Endothelial cell of umbilical vein (primary cell): Measurements from ENCODE around the gene CACNA2D3. TPM values are rescaled to one million over a fixed set of nuclear protein-coding genes. Genes with fewer than 3 reads are reported as not detected.

ENCODE experiments used
- BruUV-seq: library from RNA; stranded (reverse); fragments of 400-500 nt; replicated peaks from 2 replicates; lab custom pipeline; 2021; lab: Mats Ljungman, UMichigan
- CTCF ChIA-PET: fragments of 300-600, 350-600 bp; sonication (Branson Sonifier 250); formaldehyde crosslinking; loops from one replicate; lab custom pipeline; 2021; ENCODE audit warnings: antibody characterized with exemption, inconsistent platforms; lab: Charles Lee
- POLR2A ChIA-PET: fragments of 300-600, 350-600 bp; sonication (Branson Sonifier 250); formaldehyde crosslinking; loops from one replicate; lab custom pipeline; 2021; ENCODE audit warnings: antibody characterized with exemption, inconsistent platforms; lab: Charles Lee
- DNase-seq: peaks from one replicate; pipeline ENCODE4 v3.0.0-alpha.2; 2011; ENCODE audit warnings: low read depth, low spot score
- FAIRE-seq: peaks from 2 replicates; lab custom pipeline; 2011; peaks lifted over from hg19 to GRCh38; lab: Jason Lieb, UNC
- H2AFZ ChIP-seq: 2 replicates; pipeline ENCODE4 v1.6.0; 2012; ENCODE audit warnings: low read depth, low read length, control low read depth, inconsistent platforms
- H3K27ac ChIP-seq: 2 replicates; pipeline ENCODE4 v1.5.1; 2011; ENCODE audit warnings: low read depth, mild to moderate bottlenecking, control low read depth, low read length, moderate library complexity; ENCODE audit not compliant: insufficient read depth
- H3K27me3 ChIP-seq, 2 experiments: 2 replicates each; pipeline versions ENCODE4 v1.6.0 to v1.6.1; 2011; ENCODE audit warnings: low read length in 2 of 2, mixed read lengths in 1 of 2; ENCODE audit not compliant: control insufficient read depth in 2 of 2, insufficient read depth in 2 of 2
- H3K36me3 ChIP-seq, 2 experiments: 2 replicates in 1 of 2; 3 replicates in 1 of 2; pipeline ENCODE4 v1.5.1; 2011; ENCODE audit warnings: low read length in 2 of 2, mild to moderate bottlenecking in 1 of 2, moderate library complexity in 1 of 2; ENCODE audit not compliant: control insufficient read depth in 2 of 2, insufficient read depth in 2 of 2; ENCODE audit errors: extremely low read depth in 1 of 2
- H3K4me1 ChIP-seq: 3 replicates; pipeline ENCODE4 v1.5.1; 2011; ENCODE audit warnings: mild to moderate bottlenecking, low read length; ENCODE audit not compliant: control insufficient read depth, insufficient read depth; ENCODE audit errors: extremely low read depth
- H3K4me2 ChIP-seq: 2 replicates; pipeline ENCODE4 v1.6.1; 2011; ENCODE audit warnings: low read length, control low read depth, mixed read lengths; ENCODE audit not compliant: insufficient read depth
- H3K4me3 ChIP-seq, 3 experiments: fragments of 200-600 bp in 1 of 3; sonication (generic), shearing (Covaris generic) in 1 of 3; replicated peaks in 1 of 3; 2 replicates each; pipeline ENCODE4 v1.5.1; 2011 to 2016; ENCODE audit warnings: control low read depth in 3 of 3, low read length in 3 of 3, mild to moderate bottlenecking in 2 of 3, inconsistent platforms in 1 of 3, low read depth in 1 of 3, moderate library complexity in 1 of 3; ENCODE audit not compliant: insufficient read depth in 1 of 3
- H3K79me2 ChIP-seq: 2 replicates; pipeline ENCODE4 v1.6.0; 2012; ENCODE audit warnings: low read length, inconsistent platforms; ENCODE audit not compliant: control insufficient read depth, insufficient read depth
- H3K9ac ChIP-seq: replicated peaks from 2 replicates; pipeline ENCODE3; 2011; ENCODE audit warnings: low read length, control low read depth; ENCODE audit not compliant: insufficient read depth; ENCODE audit errors: extremely low read depth
- H3K9me1 ChIP-seq: replicated peaks from 3 replicates; pipeline ENCODE4 v1.6.0; 2011; ENCODE audit warnings: mild to moderate bottlenecking, low read length; ENCODE audit not compliant: control insufficient read depth, insufficient read depth; ENCODE audit errors: extremely low read depth
- H3K9me3 ChIP-seq: replicated peaks from 2 replicates; pipeline ENCODE4 v1.5.1; 2012; ENCODE audit warnings: low read length, inconsistent platforms; ENCODE audit not compliant: control insufficient read depth, insufficient read depth
- H4K20me1 ChIP-seq: replicated peaks from 2 replicates; pipeline ENCODE3; 2011; ENCODE audit warnings: mild to moderate bottlenecking, low read length; ENCODE audit not compliant: control insufficient read depth, insufficient read depth; ENCODE audit errors: extremely low read depth
- EZH2 ChIP-seq: IDR thresholded peaks from 2 replicates; pipeline ENCODE4 v1.6.1; 2012; ENCODE audit warnings: borderline replicate concordance, low read depth, mild to moderate bottlenecking, moderate library complexity, low read length, inconsistent platforms; ENCODE audit not compliant: severe bottlenecking
- FOS ChIP-seq: IDR thresholded peaks from 2 replicates; pipeline ENCODE4 v1.6.1; 2011; ENCODE audit warnings: mild to moderate bottlenecking, low read length, moderate library complexity, borderline replicate concordance; ENCODE audit not compliant: insufficient read depth
- GATA2 ChIP-seq: IDR thresholded peaks from 2 replicates; pipeline ENCODE4 v1.7.0; 2011; ENCODE audit warnings: low read depth, mild to moderate bottlenecking, moderate library complexity, mixed read lengths, low read length; ENCODE audit not compliant: insufficient read length, insufficient read depth
- JUN ChIP-seq: IDR thresholded peaks from 2 replicates; pipeline ENCODE4 v1.6.1; 2011; ENCODE audit warnings: borderline replicate concordance, low read depth; ENCODE audit not compliant: insufficient read length, insufficient read depth
- MYC ChIP-seq: IDR thresholded peaks from one replicate; pipeline ENCODE4 v1.6.1; 2011; ENCODE audit warnings: mild to moderate bottlenecking, low read depth, low read length
- POLR2A ChIP-seq: IDR thresholded peaks from 2 replicates; pipeline ENCODE4 v1.6.1; 2012; ENCODE audit warnings: low read depth, mild to moderate bottlenecking, control low read depth, low read length
- POLR2AphosphoS5 ChIP-seq: IDR thresholded peaks from 2 replicates; pipeline ENCODE4 v1.6.1; 2012; ENCODE audit warnings: low read depth, mild to moderate bottlenecking, control low read depth, low read length, moderate library complexity; ENCODE audit not compliant: insufficient read depth
- dilution Hi-C: fragments of 300-500 bp; cut with MboI; formaldehyde crosslinking; loops from one replicate; pipeline ENCODE4 v1.15.0; 2019; ENCODE audit warnings: low sequenced_read_pairs; ENCODE audit not compliant: extremely low pct_ligation_motif_present
- intact Hi-C: fragments of 100-400 bp; cut with micrococcal nuclease; formaldehyde crosslinking; loops from one replicate; pipeline ENCODE4 v1.10.0; 2022
- polyA plus RNA-seq, 4 experiments: library from polyadenylated mRNA; depleted of rRNA in 3 of 4; stranded (reverse) in 3 of 4; unstranded in 1 of 4; fragments of >200 nt; gene quantifications; 2 replicates each; pipeline versions ENCODE4 v1.2.1 to v1.2.3, GENCODE V29; 2011 to 2012; ENCODE audit warnings: missing spikeins in 1 of 4
- total RNA-seq: library from RNA; stranded (reverse); gene quantifications from 2 replicates; pipeline ENCODE4 v1.2.3, GENCODE V29; 2021
- TF ChIP-seq, protein P1 (sequence below): IDR thresholded peaks from 2 replicates; pipeline ENCODE4 v1.6.1; 2011; ENCODE audit not compliant: insufficient read depth, insufficient read length
- TF ChIP-seq, protein P2 (sequence below), 2 donors: IDR thresholded peaks; 1 replicate in 1 of 2; 2 replicates in 1 of 2; pipeline ENCODE4 v1.5.1; 2011; ENCODE audit warnings: low read length in 2 of 2, mild to moderate bottlenecking in 2 of 2, moderate library complexity in 2 of 2, control low read depth in 1 of 2, inconsistent platforms in 1 of 2, low read depth in 1 of 2; ENCODE audit not compliant: insufficient read depth in 1 of 2; ENCODE audit errors: extremely low read depth in 1 of 2

Gene CACNA2D3
- total and polyA plus RNA-seq, 2 donors (not counting 3 experiments of a cell fraction or from before 2014, with no cell fraction given), result not detected

DNA sequence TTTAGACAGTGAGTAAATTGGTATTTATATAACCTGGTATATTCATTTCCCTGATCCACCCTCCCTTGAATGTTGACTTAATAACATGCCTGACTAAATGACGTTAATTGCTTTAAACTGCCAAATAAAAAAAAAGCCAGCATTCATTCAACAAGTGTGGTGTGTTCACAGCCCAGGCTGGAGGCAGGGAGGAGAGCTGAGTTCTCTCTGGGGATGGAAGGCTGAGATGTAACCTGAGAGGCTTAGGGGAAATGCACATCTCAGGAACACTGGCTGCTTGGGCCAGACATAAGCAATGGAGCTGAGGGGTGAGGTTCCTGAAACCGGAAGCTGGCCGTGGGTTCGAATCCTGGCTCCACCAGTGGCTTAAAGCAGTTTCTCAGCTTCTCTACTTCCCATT is 17.3 kb downstream of the CACNA2D3 start:
- no TSS peak for BruUV-seq
- no peak for FAIRE-seq
- CTCF ChIA-PET, result no interaction called here

More for the DNA sequence above, 17.3 kb downstream of the CACNA2D3 start:
- TF ChIP-seq JUN, result no peak
- no peak for TF ChIP-seq FOS
- no peak for TF ChIP-seq POLR2A
- TF ChIP-seq, protein P1, sequence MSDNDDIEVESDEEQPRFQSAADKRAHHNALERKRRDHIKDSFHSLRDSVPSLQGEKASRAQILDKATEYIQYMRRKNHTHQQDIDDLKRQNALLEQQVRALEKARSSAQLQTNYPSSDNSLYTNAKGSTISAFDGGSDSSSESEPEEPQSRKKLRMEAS, result no peak
- TF ChIP-seq, protein P2, sequence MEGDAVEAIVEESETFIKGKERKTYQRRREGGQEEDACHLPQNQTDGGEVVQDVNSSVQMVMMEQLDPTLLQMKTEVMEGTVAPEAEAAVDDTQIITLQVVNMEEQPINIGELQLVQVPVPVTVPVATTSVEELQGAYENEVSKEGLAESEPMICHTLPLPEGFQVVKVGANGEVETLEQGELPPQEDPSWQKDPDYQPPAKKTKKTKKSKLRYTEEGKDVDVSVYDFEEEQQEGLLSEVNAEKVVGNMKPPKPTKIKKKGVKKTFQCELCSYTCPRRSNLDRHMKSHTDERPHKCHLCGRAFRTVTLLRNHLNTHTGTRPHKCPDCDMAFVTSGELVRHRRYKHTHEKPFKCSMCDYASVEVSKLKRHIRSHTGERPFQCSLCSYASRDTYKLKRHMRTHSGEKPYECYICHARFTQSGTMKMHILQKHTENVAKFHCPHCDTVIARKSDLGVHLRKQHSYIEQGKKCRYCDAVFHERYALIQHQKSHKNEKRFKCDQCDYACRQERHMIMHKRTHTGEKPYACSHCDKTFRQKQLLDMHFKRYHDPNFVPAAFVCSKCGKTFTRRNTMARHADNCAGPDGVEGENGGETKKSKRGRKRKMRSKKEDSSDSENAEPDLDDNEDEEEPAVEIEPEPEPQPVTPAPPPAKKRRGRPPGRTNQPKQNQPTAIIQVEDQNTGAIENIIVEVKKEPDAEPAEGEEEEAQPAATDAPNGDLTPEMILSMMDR (IDR thresholded peaks at IDR 0.05; ENCODE audit: extremely low read depth in 1 of 2, insufficient read depth in 1 of 2, low read depth in 1 of 2, low read length in 2 of 2), result no peak
- TF ChIP-seq POLR2AphosphoS5, result no peak
- no peak for TF ChIP-seq EZH2
- no peak for TF ChIP-seq MYC
- no peak for TF ChIP-seq GATA2
- no peaks in the 10 kb centered on the region for H4K20me1 ChIP-seq
- H2AFZ ChIP-seq, result no peak overlapping the region
- no peak overlapping the region for H3K4me3 ChIP-seq
- no peak overlapping the region for H3K27ac ChIP-seq
- POLR2A ChIA-PET, result no interaction called here
- no peaks in the 10 kb centered on the region for H3K4me1 ChIP-seq
- DNase-seq, result no peak
- no peaks in the 10 kb centered on the region for H3K36me3 ChIP-seq
- H3K79me2 ChIP-seq, result no peaks in the 10 kb centered on the region
- H3K9ac ChIP-seq, result no peak overlapping the region
- H3K9me3 ChIP-seq, result no peaks in the 10 kb centered on the region
- no peaks in the 10 kb centered on the region for H3K27me3 ChIP-seq
- dilution Hi-C loops, result no loop called here
- no peak overlapping the region for H3K4me2 ChIP-seq
- intact Hi-C loops, result no loop called here
- H3K9me1 ChIP-seq, result no peaks in the 10 kb centered on the region
